Activated naive CD4-positive, alpha-beta T cell treated with Interleukin-2 at 50 U/mL for 16 hours (primary cell): ENCODE data around the gene SLC38A7.
"Not testable (repeated sequence)": the region's sequence is repeated elsewhere in the genome, so short reads cannot be mapped to it uniquely, and the experiment has no call there.

Source experiments
- DNase-seq: peaks from one replicate; pipeline ENCODE4 v3.0.0-alpha.2; 2020

The SLC38A7 gene, protein sequence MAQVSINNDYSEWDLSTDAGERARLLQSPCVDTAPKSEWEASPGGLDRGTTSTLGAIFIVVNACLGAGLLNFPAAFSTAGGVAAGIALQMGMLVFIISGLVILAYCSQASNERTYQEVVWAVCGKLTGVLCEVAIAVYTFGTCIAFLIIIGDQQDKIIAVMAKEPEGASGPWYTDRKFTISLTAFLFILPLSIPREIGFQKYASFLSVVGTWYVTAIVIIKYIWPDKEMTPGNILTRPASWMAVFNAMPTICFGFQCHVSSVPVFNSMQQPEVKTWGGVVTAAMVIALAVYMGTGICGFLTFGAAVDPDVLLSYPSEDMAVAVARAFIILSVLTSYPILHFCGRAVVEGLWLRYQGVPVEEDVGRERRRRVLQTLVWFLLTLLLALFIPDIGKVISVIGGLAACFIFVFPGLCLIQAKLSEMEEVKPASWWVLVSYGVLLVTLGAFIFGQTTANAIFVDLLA

DNA sequence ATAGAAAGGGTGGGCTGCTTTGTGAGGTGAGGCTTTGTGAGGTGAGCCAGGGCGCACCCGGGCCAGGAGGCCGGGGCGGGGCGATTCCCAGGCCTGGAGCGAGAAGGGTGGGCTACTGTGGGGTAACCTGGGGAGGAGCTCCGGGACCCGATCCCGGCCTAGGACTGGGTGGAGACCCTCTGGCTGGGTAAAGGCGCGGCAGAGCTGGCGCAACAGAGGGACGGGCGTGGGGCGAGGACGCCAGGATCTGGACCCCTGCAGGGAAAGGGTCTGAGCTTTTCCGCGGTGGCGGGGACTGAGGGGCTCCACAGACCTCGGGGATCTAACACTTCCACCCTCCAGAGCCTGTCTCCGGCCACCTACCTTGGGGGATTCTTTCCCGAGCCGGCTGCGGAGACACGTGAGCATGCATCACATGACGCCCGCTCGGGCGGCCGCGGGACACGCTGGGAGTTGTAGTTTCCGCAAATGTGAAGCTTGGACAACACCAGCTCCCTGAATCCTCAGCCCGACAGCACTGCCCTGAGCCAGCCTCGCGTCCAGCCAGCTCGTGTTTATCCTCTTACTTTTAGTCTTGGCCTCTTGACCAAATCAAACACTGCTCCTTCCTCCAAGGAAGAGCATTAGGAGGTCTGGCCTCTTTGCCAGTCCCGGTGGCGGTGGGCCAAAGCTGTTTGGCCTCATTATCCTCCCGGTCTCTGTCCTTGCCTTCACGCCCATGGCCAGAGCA is at the start of gene SLC38A7:
SLC38A7 (minus strand) TSS at position 417 of the 730 bp plus-strand sequence. CDS start 4,644 bp downstream, outside the sequence.
- DNase-seq = peak; percentile 75

GRCh38 chr16:58733671-58734458 is 49.3 kb upstream of the SLC38A7 start, which contains the start of gene GOT2:
TSS of gene GOT2 (minus strand) at chr16:58734316. CDS start at chr16:58734228, 88 bp downstream.
- DNase-seq = peak; percentile 84

DNA sequence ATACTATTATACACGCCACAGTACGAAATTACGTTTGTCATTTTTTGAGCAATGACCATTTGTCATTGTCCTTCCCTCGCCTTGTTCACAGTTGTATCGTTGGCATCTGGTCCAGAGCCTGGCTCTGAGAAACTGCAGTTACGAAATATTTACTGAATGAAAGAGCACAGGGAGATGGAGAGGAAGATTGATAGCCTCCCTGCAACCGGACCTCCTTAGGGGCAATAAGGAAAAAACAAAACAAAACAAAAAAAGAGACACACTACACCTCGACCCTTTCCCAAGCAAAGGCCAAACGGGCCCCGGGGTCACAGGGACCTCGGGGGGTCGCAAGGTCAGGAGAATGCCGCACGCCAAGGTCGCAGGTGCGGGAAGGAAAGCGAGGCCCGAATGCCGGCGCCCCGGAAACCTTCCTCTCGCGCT is 48.7 kb upstream of the SLC38A7 start:
- DNase-seq = no peak

GRCh38 chr16:58732545-58733247 is 48.1 kb upstream of the SLC38A7 start:
- DNase-seq = no peak

DNA sequence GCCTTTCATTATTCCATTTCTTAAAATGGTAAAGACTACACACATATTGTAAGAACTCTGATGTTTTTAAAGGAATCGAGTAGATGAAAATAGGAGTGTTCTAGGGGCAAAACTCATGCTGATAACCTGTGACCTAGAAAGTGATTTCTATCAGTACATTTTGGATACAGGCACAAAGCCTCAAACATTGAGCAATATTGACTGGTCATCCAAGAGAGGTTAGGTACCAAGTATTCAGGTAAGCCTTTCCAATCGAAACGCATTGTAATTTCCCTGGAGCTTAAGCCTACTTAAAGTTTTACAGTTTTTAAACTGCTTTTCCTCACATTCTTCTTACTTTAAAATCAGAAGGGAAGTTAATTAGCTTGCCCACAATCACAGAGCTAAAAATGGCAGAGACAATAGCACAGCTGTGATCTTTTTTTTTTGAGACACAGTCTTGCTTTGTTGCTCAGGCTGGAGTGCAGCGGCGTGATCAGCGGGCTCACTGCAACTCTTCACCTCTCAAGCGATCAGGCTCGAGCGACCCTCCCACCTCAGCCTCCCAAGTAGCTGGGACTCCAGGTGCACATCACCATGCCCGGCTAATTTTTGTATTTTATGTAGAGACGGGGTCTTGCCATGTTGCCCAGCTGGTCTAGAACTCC is 46.3 kb upstream of the SLC38A7 start:
- no peak for DNase-seq

- DNase-seq = no peak
Observed at GRCh38 chr16:58727796-58728568, 43.4 kb upstream of the SLC38A7 start.

DNA sequence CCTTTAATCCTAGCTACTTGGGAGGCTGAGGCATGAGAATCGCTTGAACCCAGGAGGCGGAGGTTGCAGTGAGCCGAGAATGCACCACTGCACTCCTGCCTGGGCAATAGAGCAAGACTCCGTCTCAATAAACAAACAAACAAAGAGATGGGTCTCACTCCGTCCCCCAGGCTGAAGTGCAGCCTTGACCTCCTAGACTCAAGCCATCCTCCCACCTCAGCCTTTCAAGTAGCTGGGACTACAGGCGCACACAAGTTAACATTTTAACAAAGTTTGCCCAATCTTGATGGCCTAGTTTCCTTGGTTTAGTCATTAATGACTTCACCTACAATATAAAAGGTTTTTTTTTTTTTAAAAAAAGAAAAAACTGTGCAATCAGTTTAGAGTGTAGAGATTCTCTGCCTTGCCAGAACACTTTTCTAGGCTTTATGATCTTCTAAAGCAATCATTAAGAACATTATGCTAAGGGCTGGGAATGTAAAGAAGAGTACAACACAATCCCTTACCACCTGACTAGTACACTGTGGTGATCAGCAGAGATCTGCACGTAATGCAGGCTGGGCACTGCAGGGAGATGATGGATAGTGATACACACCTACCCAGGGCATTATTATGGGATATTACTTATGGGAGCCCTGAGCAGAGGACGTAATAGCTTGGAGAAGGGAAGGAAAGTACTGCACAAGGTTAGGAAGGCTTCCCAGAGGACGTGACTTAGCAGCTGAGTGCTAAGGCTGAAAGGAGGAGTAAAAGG is 42.6 kb upstream of the SLC38A7 start:
- DNase-seq = no peak

DNA sequence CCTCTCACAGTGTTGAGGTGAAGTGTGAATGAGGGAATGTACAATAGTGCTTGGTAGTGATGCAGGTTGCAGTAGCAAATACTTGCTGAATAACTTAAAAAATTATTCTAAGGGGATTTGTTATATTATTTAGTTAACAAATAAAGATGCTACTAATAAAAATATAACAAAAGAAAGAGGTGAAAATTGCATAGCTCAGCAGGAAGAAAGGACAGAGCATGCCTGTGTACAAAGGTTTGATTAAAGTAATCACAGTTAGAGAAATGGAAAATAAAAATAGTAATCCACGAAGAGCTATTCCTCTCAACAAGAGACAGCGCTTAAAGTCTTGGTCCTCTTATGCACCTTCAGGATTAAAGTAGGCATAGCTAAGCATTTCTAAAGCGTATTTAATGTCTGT is 38.5 kb upstream of the SLC38A7 start:
- DNase-seq = no peak

DNA sequence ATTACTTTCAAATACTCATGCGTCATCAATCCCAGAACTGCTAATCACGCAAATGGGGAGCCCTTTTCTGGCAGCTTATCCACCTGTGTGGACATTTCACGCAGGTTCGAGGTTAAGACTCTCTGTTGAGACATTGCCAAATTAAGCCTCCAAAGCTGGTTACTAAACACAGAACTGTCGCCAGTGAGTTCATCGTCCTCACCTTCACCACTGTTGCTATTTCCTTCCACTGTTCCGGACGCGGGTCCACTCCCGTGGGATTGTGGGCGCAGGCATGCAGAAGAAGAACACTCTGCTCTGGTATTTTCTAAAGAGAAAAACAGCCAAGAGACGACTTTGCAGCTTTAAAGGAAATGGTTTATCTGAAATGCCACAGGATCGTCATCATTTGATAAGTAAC is 33.4 kb upstream of the SLC38A7 start:
- no peak for DNase-seq

DNA sequence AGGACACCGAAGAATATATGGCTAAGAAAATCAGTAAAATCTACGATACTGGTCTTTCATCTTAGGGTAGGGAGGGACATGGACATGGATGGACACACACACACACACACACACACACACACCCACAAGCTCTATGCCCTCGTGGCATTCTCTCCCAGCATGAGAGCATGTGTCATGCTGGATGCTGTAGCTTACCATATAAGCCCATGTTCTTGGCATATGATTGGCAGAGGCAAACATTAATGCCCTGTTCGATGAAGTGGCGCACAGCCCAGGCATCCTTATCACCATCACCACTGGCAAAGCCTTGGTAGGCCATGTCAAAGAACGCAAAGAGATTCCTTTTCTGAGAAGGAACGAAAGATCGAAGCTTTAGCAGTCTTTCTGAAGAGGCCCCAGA is 31.9 kb upstream of the SLC38A7 start:
- no peak for DNase-seq

DNA sequence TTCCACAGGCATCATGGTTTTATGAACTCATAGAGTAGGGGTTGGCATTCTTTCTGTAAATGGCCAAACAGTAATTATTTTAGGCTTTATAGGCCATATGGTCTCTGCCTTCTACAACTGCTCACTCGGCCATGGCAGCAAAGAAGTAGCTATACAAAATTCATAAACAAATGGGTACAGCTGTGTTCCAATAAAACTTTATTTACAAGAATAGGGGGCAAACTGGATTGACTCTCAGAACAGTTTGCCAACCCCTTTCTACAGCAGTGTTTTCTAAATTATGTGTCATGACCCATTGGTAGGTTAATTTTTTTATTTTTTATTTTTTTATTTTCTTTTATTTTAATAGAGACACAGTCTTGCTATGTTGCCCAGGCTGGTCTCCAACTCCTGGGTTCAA is 29.2 kb upstream of the SLC38A7 start:
- no peak for DNase-seq

DNA sequence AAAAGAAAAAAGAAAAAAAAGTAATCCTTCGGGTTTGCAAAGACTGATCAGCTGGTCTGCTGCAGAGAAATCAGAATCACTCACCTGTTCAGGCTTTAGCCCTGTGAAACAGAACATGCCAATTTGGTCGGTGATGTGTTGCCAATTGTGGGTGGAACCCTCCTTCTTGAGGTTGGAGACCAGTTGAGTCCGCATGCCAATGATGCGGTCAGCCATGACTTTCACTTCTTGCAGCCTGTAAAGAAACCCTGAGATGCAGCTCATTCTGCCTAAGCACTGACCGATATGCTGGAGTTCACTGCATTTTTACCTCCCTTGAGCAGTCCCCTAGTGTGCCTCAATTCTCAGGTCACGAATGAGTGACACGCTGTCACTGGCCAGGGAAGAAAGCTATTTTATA is 24.8 kb upstream of the SLC38A7 start:
- no peak for DNase-seq

GRCh38 chr16:58699151-58699550 is 14.6 kb upstream of the SLC38A7 start:
- no peak for DNase-seq

DNA sequence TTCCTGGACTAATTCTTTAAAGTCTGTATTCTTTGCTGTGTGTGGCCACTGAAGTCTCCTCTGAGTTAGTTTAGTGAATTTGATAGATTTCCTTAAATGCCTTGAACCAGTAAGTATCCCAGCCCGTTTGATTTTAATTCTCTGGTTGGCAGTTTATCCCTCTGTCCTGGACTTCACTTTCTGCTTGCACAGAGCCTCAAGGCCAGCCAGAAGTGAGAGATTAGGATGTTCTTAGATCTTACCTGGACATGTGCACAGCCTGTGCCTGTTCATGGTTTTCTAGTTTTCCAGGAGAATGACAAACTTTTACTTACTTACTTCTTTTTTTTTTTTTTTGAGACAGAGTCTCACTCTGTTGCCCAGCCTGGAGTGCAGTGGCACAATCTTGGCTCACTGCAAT is 10.8 kb upstream of the SLC38A7 start:
- DNase-seq = no peak

GRCh38 chr16:58692450-58692849 is 7.9 kb upstream of the SLC38A7 start:
- DNase-seq = no peak

DNA sequence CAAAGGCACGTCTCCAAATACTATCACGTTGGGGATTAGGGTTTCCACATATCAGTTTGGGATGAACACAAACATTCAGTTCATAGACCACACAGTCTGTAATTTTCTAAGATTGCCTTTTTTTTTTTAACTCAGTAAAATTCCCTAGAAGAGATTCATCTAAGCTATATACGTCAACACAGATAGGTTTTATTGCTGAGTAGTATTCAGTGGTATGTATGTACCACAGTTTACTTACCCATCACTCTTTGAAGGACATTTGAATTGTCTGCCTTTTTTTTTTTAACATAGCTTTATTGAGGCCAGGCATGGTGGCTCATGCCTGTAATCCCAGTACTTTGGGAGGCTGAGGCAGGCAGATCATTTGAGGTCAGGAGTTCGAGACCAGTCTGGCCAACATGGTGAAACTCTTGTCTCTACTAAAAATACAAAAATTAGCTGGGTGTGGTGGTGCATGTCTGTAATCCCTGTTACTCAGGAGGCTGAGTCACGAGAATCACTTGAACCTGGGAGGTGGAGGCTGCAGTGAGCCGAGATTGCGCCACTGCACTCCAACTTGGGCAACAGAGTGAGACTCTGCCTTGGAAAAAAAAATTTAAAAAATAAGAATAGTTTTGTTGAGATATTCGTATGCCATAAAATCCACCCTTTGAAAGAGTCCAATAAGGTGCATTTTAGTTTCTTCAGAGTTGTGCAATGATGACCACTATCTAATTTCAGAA is 2.6 kb upstream of the SLC38A7 start:
- not testable (repeated sequence) for DNase-seq

GRCh38 chr16:58685084-58685449 is 497 bp upstream of the SLC38A7 start:
- DNase-seq = no peak

GRCh38 chr16:58684001-58684353 is 593 bp downstream of the SLC38A7 start:
- DNase-seq = no peak

GRCh38 chr16:58679763-58680162 is 4.8 kb downstream of the SLC38A7 start:
- no peak for DNase-seq

DNA sequence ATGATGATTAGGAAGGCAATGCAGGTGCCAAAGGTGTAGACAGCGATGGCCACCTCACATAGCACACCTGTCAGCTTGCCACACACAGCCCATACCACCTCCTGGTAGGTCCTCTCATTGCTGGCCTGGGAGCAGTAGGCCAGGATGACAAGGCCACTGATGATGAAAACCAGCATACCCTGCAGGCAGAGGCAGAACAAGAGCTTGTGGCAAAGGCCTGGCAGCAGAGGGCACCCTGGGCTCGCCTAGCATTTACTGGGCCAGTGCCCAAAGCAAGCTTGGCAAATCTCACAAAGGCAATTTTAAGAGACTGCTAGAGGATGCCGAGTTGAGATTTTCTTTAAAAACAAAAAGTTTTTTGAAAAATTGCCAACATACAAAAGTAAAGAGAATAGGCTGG is 5.9 kb downstream of the SLC38A7 start:
- no peak for DNase-seq
